ENCODE measurements around the gene PCLAF. TPM values are rescaled to one million over a fixed set of nuclear protein-coding genes. Genes with fewer than 3 reads are reported as not detected.

Gene PCLAF
- total and polyA plus RNA-seq, 2 donors (not counting 3 experiments of a cell fraction or from before 2014, with no cell fraction given), result 54.7 to 55.2 TPM

DNA sequence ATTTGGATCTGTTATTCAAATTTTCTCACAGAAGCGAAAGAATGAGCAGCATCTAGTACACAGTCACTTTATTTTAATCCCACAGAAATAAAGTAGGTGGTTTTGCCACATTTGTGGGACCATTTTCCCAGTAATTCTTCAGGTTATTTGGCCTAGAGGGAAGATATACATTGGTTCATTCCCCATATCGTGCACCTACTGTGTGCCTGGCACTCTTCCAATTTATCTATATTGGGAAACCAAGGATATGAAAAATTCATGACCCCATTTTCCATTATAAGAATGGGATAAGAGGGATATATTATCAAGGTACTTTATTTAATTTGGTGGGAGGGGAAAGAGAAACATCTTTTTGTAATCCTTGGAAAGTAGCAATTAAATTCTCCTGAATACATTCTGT, 41.5 kb upstream of the PCLAF start:
- Histone ChIP-seq H3K36me3 (ENCODE audit: control insufficient read depth in 2 of 2, extremely low read depth in 1 of 2, insufficient read depth in 2 of 2, low read length in 2 of 2) (peaks cover 9 to 15% of the 10 kb centered on the region in 2 experiments), H3K27ac (ENCODE audit: insufficient read depth, low read depth, low read length) (no peak overlapping the region), H3K4me2 (ENCODE audit: insufficient read depth, low read length) (no peak overlapping the region), H2AFZ (ENCODE audit: low read depth, low read length) (no peak overlapping the region), H3K79me2 (ENCODE audit: control insufficient read depth, insufficient read depth, low read length) (no peaks in the 10 kb centered on the region), H3K4me3 (replicated peaks in 1 of 3; ENCODE audit: insufficient read depth in 1 of 3, low read depth in 1 of 3, low read length in 3 of 3) (no peak overlapping the region), H4K20me1 (replicated peaks; ENCODE audit: control insufficient read depth, extremely low read depth, insufficient read depth, low read length) (no peaks in the 10 kb centered on the region), H3K9me3 (replicated peaks; ENCODE audit: control insufficient read depth, insufficient read depth, low read length) (no peaks in the 10 kb centered on the region), H3K9me1 (replicated peaks; ENCODE audit: control insufficient read depth, extremely low read depth, insufficient read depth, low read length) (no peaks in the 10 kb centered on the region), H3K9ac (replicated peaks; ENCODE audit: extremely low read depth, insufficient read depth, low read length) (no peak overlapping the region), H3K27me3 (ENCODE audit: control insufficient read depth in 2 of 2, insufficient read depth in 2 of 2, low read length in 2 of 2) (no peaks in the 10 kb centered on the region), H3K4me1 (ENCODE audit: control insufficient read depth, extremely low read depth, insufficient read depth, low read length) (no peaks in the 10 kb centered on the region)
- FAIRE-seq (no peak), DNase-seq (ENCODE audit: low read depth, low spot score) (no peak)
- ChIA-PET CTCF (interaction anchor here (1.0 kb wide), 1 partner anchor 231 kb away, joined by 5 read pairs; no protein-coding TSS in a partner anchor), POLR2A (no interaction called here)
- dilution Hi-C loops (cut with MboI; ENCODE audit: extremely low pct_ligation_motif_present, low sequenced_read_pairs), result no loop called here
- TF ChIP-seq POLR2A (IDR thresholded peaks at IDR 0.05; ENCODE audit: low read depth, low read length) (no peak), POLR2AphosphoS5 (IDR thresholded peaks at IDR 0.05; ENCODE audit: insufficient read depth, low read depth, low read length) (no peak), MYC (IDR thresholded peaks at IDR 0.05; ENCODE audit: low read depth, low read length) (no peak), FOS (IDR thresholded peaks at IDR 0.05; ENCODE audit: borderline replicate concordance, insufficient read depth, low read length) (no peak)
- no TSS peak for BruUV-seq (replicated peaks)
- intact Hi-C loops (cut with micrococcal nuclease), result no loop called here

GRCh38 chr15:64412216-64412615, 31.0 kb upstream of the PCLAF start:
- intact Hi-C loops (cut with micrococcal nuclease) (no loop called here), dilution Hi-C loops (cut with MboI; ENCODE audit: extremely low pct_ligation_motif_present, low sequenced_read_pairs) (no loop called here)
- no peak overlapping the region for H3K27ac ChIP-seq (ENCODE audit: insufficient read depth, low read depth, low read length)
- FAIRE-seq, result no peak
- no peak for TF ChIP-seq EZH2 (IDR thresholded peaks at IDR 0.05; ENCODE audit: borderline replicate concordance, low read depth, low read length, severe bottlenecking)
- TF ChIP-seq GATA2 (IDR thresholded peaks at IDR 0.05; ENCODE audit: insufficient read depth, insufficient read length, low read depth, low read length), result no peak
- no peak for TF ChIP-seq MYC (IDR thresholded peaks at IDR 0.05; ENCODE audit: low read depth, low read length)
- TF ChIP-seq POLR2AphosphoS5 (IDR thresholded peaks at IDR 0.05; ENCODE audit: insufficient read depth, low read depth, low read length), result no peak
- TF ChIP-seq, protein P1, sequence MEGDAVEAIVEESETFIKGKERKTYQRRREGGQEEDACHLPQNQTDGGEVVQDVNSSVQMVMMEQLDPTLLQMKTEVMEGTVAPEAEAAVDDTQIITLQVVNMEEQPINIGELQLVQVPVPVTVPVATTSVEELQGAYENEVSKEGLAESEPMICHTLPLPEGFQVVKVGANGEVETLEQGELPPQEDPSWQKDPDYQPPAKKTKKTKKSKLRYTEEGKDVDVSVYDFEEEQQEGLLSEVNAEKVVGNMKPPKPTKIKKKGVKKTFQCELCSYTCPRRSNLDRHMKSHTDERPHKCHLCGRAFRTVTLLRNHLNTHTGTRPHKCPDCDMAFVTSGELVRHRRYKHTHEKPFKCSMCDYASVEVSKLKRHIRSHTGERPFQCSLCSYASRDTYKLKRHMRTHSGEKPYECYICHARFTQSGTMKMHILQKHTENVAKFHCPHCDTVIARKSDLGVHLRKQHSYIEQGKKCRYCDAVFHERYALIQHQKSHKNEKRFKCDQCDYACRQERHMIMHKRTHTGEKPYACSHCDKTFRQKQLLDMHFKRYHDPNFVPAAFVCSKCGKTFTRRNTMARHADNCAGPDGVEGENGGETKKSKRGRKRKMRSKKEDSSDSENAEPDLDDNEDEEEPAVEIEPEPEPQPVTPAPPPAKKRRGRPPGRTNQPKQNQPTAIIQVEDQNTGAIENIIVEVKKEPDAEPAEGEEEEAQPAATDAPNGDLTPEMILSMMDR (IDR thresholded peaks at IDR 0.05; ENCODE audit: extremely low read depth in 1 of 2, insufficient read depth in 1 of 2, low read depth in 1 of 2, low read length in 2 of 2), result no peak
- no peak for TF ChIP-seq FOS (IDR thresholded peaks at IDR 0.05; ENCODE audit: borderline replicate concordance, insufficient read depth, low read length)
- no peak for TF ChIP-seq JUN (IDR thresholded peaks at IDR 0.05; ENCODE audit: borderline replicate concordance, insufficient read depth, insufficient read length, low read depth)
- TF ChIP-seq MAX (IDR thresholded peaks at IDR 0.05; ENCODE audit: insufficient read depth, insufficient read length), result no peak
- TF ChIP-seq POLR2A (IDR thresholded peaks at IDR 0.05; ENCODE audit: low read depth, low read length), result no peak
- H4K20me1 ChIP-seq (replicated peaks; ENCODE audit: control insufficient read depth, extremely low read depth, insufficient read depth, low read length), result no peaks in the 10 kb centered on the region
- H2AFZ ChIP-seq (ENCODE audit: low read depth, low read length), result no peak overlapping the region
- CTCF ChIA-PET, result no interaction called here
- no TSS peak for BruUV-seq (replicated peaks)
- no peak overlapping the region for H3K9ac ChIP-seq (replicated peaks; ENCODE audit: extremely low read depth, insufficient read depth, low read length)
- peaks cover 2 to 14% of the 10 kb centered on the region in 2 experiments for H3K36me3 ChIP-seq (ENCODE audit: control insufficient read depth in 2 of 2, extremely low read depth in 1 of 2, insufficient read depth in 2 of 2, low read length in 2 of 2)
- no peaks in the 10 kb centered on the region for H3K9me1 ChIP-seq (replicated peaks; ENCODE audit: control insufficient read depth, extremely low read depth, insufficient read depth, low read length)
- POLR2A ChIA-PET, result interaction anchor here (0.6 kb wide), 1 partner anchor 25 kb away, joined by 3 read pairs; the partner anchor contains the start of gene TRIP4
- no peaks in the 10 kb centered on the region for H3K9me3 ChIP-seq (replicated peaks; ENCODE audit: control insufficient read depth, insufficient read depth, low read length)
- no peaks in the 10 kb centered on the region for H3K79me2 ChIP-seq (ENCODE audit: control insufficient read depth, insufficient read depth, low read length)
- DNase-seq (ENCODE audit: low read depth, low spot score), result no peak
- H3K4me3 ChIP-seq (replicated peaks in 1 of 3; ENCODE audit: insufficient read depth in 1 of 3, low read depth in 1 of 3, low read length in 3 of 3), result no peak overlapping the region
- H3K4me2 ChIP-seq (ENCODE audit: insufficient read depth, low read length), result no peak overlapping the region
- H3K4me1 ChIP-seq (ENCODE audit: control insufficient read depth, extremely low read depth, insufficient read depth, low read length), result no peaks in the 10 kb centered on the region
- no peaks in the 10 kb centered on the region for H3K27me3 ChIP-seq (ENCODE audit: control insufficient read depth in 2 of 2, insufficient read depth in 2 of 2, low read length in 2 of 2)

All from endothelial cell of umbilical vein (primary cell).